HepG2 (cell line): Measurements from ENCODE around the gene FGGY. TPM values are rescaled to one million over a fixed set of nuclear protein-coding genes. Genes with fewer than 3 reads are reported as not detected.

Experiments used
- CCDC6 ChIP-seq: sonication (generic); formaldehyde crosslinking; IDR thresholded peaks from 2 replicates; pipeline ENCODE4 v1.8.1; 2022; ENCODE audit warnings: mild to moderate bottlenecking, missing genetic modification reagents, moderate library complexity
- EP300 ChIP-seq, 3 experiments: sonication (generic) in 1 of 3; formaldehyde crosslinking in 1 of 3; IDR thresholded peaks; 2 replicates each; pipeline versions ENCODE4 v1.5.1 to v1.6.1; 2011 to 2020; ENCODE audit warnings: low read depth in 2 of 3, low read length in 2 of 3, borderline replicate concordance in 1 of 3, improper control_type of control experiment in 1 of 3, mild to moderate bottlenecking in 1 of 3, missing genetic modification reagents in 1 of 3, moderate library complexity in 1 of 3
- FOXK1 ChIP-seq: sonication (generic); formaldehyde crosslinking; IDR thresholded peaks from 2 replicates; pipeline ENCODE4 v1.4.0; 2020; ENCODE audit warnings: low read depth, missing genetic modification reagents, borderline replicate concordance
- FUBP1 ChIP-seq: sonication (generic); formaldehyde crosslinking; IDR thresholded peaks from 2 replicates; pipeline ENCODE4 v1.5.1; 2020; ENCODE audit warnings: missing genetic modification reagents, mild to moderate bottlenecking, borderline replicate concordance
- GZF1 ChIP-seq: sonication (generic); formaldehyde crosslinking; IDR thresholded peaks from 2 replicates; pipeline ENCODE4 v1.5.1; 2020; ENCODE audit warnings: mild to moderate bottlenecking, missing genetic modification reagents
- HNF1A ChIP-seq, 2 experiments: sonication (generic) in 1 of 2; formaldehyde crosslinking in 1 of 2; IDR thresholded peaks; 2 replicates each; pipeline versions ENCODE4 v1.4.0 to v1.6.1; 2016 to 2020; ENCODE audit warnings: borderline replicate concordance in 1 of 2, low read depth in 1 of 2, mild to moderate bottlenecking in 1 of 2, missing genetic modification reagents in 1 of 2
- HNRNPL ChIP-seq: fragments of 200-400 bp; formaldehyde crosslinking; IDR thresholded peaks from 2 replicates; pipeline ENCODE4 v1.6.1; 2017; ENCODE audit warnings: mild to moderate bottlenecking, low read depth, low read length
- PITX1 ChIP-seq: sonication (generic); formaldehyde crosslinking; IDR thresholded peaks from 2 replicates; pipeline ENCODE4 v1.5.1; 2020; ENCODE audit warnings: mild to moderate bottlenecking, missing genetic modification reagents
- SOX13 ChIP-seq, 3 experiments: fragments of 450-650 bp in 1 of 3; sonication (generic) in 1 of 3; formaldehyde crosslinking in 1 of 3; IDR thresholded peaks in 2 of 3; conservative IDR thresholded peaks in 1 of 3; 2 replicates each; pipeline versions ENCODE4 v1.5.0 to v1.6.1; 2016 to 2020; ENCODE audit warnings: antibody characterized with exemption in 1 of 3, mild to moderate bottlenecking in 1 of 3, missing compliant biosample characterization in 1 of 3, missing genetic modification reagents in 1 of 3, moderate library complexity in 1 of 3
- TBX2 ChIP-seq: sonication (generic); formaldehyde crosslinking; IDR thresholded peaks from 2 replicates; pipeline ENCODE4 v1.5.0; 2020; ENCODE audit warnings: missing genetic modification reagents, mild to moderate bottlenecking, borderline replicate concordance
- ZFP41 ChIP-seq: sonication (generic); formaldehyde crosslinking; IDR thresholded peaks from 2 replicates; pipeline ENCODE4 v1.4.0; 2020; ENCODE audit warnings: mild to moderate bottlenecking, missing genetic modification reagents, borderline replicate concordance
- ZNF296 ChIP-seq: sonication (generic); formaldehyde crosslinking; conservative IDR thresholded peaks from 2 replicates; pipeline ENCODE4 v1.5.0; 2020; ENCODE audit warnings: mild to moderate bottlenecking, missing genetic modification reagents
- ZNF446 ChIP-seq: sonication (generic); formaldehyde crosslinking; IDR thresholded peaks from 2 replicates; pipeline ENCODE4 v1.5.0; 2020; ENCODE audit warnings: mild to moderate bottlenecking, missing genetic modification reagents
- ZNF572 ChIP-seq: sonication (generic); formaldehyde crosslinking; IDR thresholded peaks from 2 replicates; pipeline ENCODE4 v1.5.1; 2020; ENCODE audit warnings: mild to moderate bottlenecking, missing genetic modification reagents
- ZNF724P ChIP-seq: sonication (generic); formaldehyde crosslinking; IDR thresholded peaks from 2 replicates; pipeline ENCODE4 v1.8.0; 2022; ENCODE audit warnings: missing genetic modification reagents, borderline replicate concordance
- ZNF770 ChIP-seq: sonication (generic); formaldehyde crosslinking; IDR thresholded peaks from 2 replicates; pipeline ENCODE4 v1.5.0; 2020; ENCODE audit warnings: mild to moderate bottlenecking, missing genetic modification reagents
- polyA plus RNA-seq, 8 experiments: library from polyadenylated mRNA; depleted of rRNA in 3 of 8; stranded (reverse) in 7 of 8; unstranded in 1 of 8; fragments of >200 nt; fragmentation: Illumina TruSeq in 4 of 8; extraction: Trizol in 4 of 8; gene quantifications; 2 replicates each; pipeline versions ENCODE4 v1.2.1 to v1.2.3, GENCODE V29; 2011 to 2016; ENCODE audit warnings: low read depth in 4 of 8, missing spikeins in 1 of 8, mixed read lengths in 1 of 8; ENCODE audit not compliant: insufficient read depth in 1 of 8
- total RNA-seq, 5 experiments: library from RNA; depleted of rRNA; stranded (reverse); fragments of >200 nt; fragmentation: Illumina TruSeq; extraction: Trizol; gene quantifications; 2 replicates each; pipeline ENCODE4 v1.2.3, GENCODE V29; 2016; ENCODE audit warnings: low read depth in 1 of 5

The FGGY gene
- total and polyA plus RNA-seq, 2 of the 13 experiments (the other 11 are each of a cell fraction or from before 2014, with no cell fraction given) = 15.7 to 27.5 TPM

- TF ChIP-seq HNF1A (IDR thresholded peaks at IDR 0.05; ENCODE audit: low read depth) = peak; percentile 85
- peak; percentile 87 for TF ChIP-seq HNF1A (CRISPR knock-in tag; IDR thresholded peaks at IDR 0.05; ENCODE audit: borderline replicate concordance)
- no peak for TF ChIP-seq ZNF770
- TF ChIP-seq GZF1 (CRISPR knock-in tag) = no peak
- peak; percentile 63; the same call in 1 of the 2 replicates for TF ChIP-seq TBX2
- no peak for TF ChIP-seq ZNF296 (CRISPR knock-in tag)
- TF ChIP-seq PITX1 (CRISPR knock-in tag) = 0 out of 2 replicates have a peak, but pooled peaks have one; percentile 20
- TF ChIP-seq EP300 (IDR thresholded peaks at IDR 0.05; ENCODE audit: low read depth in 2 of 2, low read length in 2 of 2) = peak in 1 of 2 experiments; percentile 41; a peak in 1 of 4 replicates
- no peak for TF ChIP-seq EP300 (CRISPR knock-in tag; IDR thresholded peaks at IDR 0.05; ENCODE audit: borderline replicate concordance)
- no peak for TF ChIP-seq CCDC6 (CRISPR knock-in tag)
- no peak for TF ChIP-seq ZFP41
- no peak for TF ChIP-seq FOXK1 (CRISPR knock-in tag)
- no peak for TF ChIP-seq HNRNPL
- no peak for TF ChIP-seq SOX13 (IDR thresholded peaks at IDR 0.05)
- TF ChIP-seq SOX13 (CRISPR knock-in tag; conservative IDR thresholded peaks at IDR 0.05 in 1 of 2, IDR thresholded peaks at IDR 0.05 in 1 of 2) = peak in 1 of 2 experiments; percentile 43; a peak in 1 of 4 replicates
- no peak for TF ChIP-seq FUBP1 (CRISPR knock-in tag)
- no peak for TF ChIP-seq ZNF724P
- no peak for TF ChIP-seq ZNF572
- no peak for TF ChIP-seq ZNF446 (CRISPR knock-in tag)
- TF ChIP-seq, all 625 proteins: peak for 26
Measured at GRCh38 chr1:59543211-59543668, 246.3 kb downstream of the FGGY start (continued).
